Measurements from ENCODE around the gene STXBP3. TPM values are rescaled to one million over a fixed set of nuclear protein-coding genes. Genes with fewer than 3 reads are reported as not detected.

The STXBP3 gene
- total RNA-seq, 1 experiment from 2014 or later = 48.5 TPM

GRCh38 chr1:108850929-108851328 lies 104.5 kb downstream of the STXBP3 start:
- Histone ChIP-seq H3K4me3 (no peak overlapping the region), H3K27me3 (replicated peaks) (no peaks in the 10 kb centered on the region), H3K36me3 (no peaks in the 10 kb centered on the region), H3K27ac (no peak overlapping the region), H3K9me3 (replicated peaks) (no peaks in the 10 kb centered on the region), H3K4me1 (replicated peaks) (peaks cover 22% of the 10 kb centered on the region)
- no peak for DNase-seq (ENCODE audit: low read depth in 1 of 2, low spot score in 2 of 2)

GRCh38 chr1:108851567-108851966 lies 105.1 kb downstream of the STXBP3 start:
- Histone ChIP-seq H3K27ac (no peak overlapping the region), H3K4me1 (replicated peaks) (peaks cover 22% of the 10 kb centered on the region), H3K27me3 (replicated peaks) (no peaks in the 10 kb centered on the region), H3K9me3 (replicated peaks) (no peaks in the 10 kb centered on the region), H3K4me3 (no peak overlapping the region), H3K36me3 (no peaks in the 10 kb centered on the region)
- DNase-seq (ENCODE audit: low read depth in 1 of 2, low spot score in 2 of 2) = no peak

GRCh38 chr1:108852221-108852975 lies 105.9 kb downstream of the STXBP3 start:
- no peaks in the 10 kb centered on the region for H3K27me3 ChIP-seq (replicated peaks)
- no peaks in the 10 kb centered on the region for H3K36me3 ChIP-seq
- peak in 1 of 2 experiments; percentile 31 for DNase-seq (ENCODE audit: low read depth in 1 of 2, low spot score in 2 of 2)
- no peaks in the 10 kb centered on the region for H3K9me3 ChIP-seq (replicated peaks)
- H3K27ac ChIP-seq = no peak overlapping the region
- peaks cover 22% of the 10 kb centered on the region for H3K4me1 ChIP-seq (replicated peaks)
- no peak overlapping the region for H3K4me3 ChIP-seq

DNA sequence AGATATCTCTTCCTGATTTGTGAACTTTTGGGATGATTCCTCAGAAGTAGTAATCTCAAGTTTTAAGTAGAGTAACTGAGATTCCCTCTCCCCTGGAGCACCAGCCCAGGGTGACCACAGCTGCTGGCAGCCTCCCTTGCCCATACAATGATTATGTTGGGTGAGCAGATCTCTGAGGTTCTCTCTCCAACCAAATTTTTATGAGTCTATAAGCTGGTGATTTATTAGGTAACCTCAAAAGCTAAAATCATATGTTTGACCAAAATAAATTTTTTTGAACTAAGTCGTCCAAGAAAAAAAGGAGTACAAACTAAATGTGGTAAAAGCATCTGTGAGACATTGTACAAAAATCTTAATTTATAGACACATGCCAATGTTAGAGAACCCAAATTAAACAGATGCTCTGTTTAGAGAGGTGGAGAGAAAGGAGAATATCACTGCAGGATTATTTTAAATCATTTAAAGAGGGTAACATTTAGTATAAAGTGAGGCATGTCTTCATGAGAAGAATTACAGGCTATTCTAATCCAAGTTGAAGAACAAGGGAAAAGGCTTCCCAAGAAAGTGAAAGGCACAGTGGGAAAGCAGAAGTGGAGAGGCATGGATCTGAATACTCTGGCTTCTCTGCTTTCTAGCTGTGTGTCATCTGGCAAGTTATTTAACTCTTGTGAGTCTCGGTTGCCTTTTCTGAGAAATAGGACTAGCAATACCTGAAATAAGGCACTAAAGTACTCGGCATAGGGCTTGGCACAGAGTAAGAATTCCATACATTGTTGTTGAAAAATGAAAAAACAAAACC lies 107.9 kb downstream of the STXBP3 start:
- H3K4me3 ChIP-seq = no peak overlapping the region
- no peaks in the 10 kb centered on the region for H3K36me3 ChIP-seq
- no peaks in the 10 kb centered on the region for H3K27me3 ChIP-seq (replicated peaks)
- DNase-seq (ENCODE audit: low read depth in 1 of 2, low spot score in 2 of 2) = peak in 1 of 2 experiments; percentile 2
- no peak overlapping the region for H3K27ac ChIP-seq
- H3K9me3 ChIP-seq (replicated peaks) = no peaks in the 10 kb centered on the region
- H3K4me1 ChIP-seq (replicated peaks) = peaks cover 22% of the 10 kb centered on the region

DNA sequence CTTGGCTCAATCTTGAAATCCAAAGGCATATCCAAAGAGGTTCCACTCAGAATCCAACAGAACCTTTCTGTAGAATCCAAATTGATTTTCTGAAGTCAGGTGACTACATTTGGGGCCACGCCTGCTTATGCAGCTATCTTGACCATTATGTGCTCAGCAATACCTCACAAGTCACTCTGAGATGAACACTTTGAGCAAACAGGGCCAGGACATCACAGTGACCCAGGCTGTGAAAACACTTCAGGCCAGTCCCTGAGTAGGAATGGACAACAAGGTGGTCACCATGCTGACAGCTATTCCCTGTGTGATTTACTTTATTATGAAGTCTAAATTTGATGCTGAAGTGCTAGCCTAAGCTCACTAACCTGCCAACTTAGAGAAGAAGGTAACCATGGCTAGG lies 110.5 kb downstream of the STXBP3 start, which contains the start of gene AKNAD1:
TSS of gene AKNAD1 (minus strand) at position 101 of the 400 bp plus-strand sequence. CDS start 4,430 bp downstream, outside the sequence.
- DNase-seq (ENCODE audit: low read depth in 1 of 2, low spot score in 2 of 2) = no peak
- H3K27ac ChIP-seq = no peak within 1 kb of the TSS
- no peak within 1 kb of the TSS for H3K4me3 ChIP-seq
- H3K9me3 ChIP-seq (replicated peaks) = no peaks in the 10 kb centered on the region
- H3K27me3 ChIP-seq (replicated peaks) = no peaks in the 10 kb centered on the region
- peaks cover 22% of the 10 kb centered on the region for H3K4me1 ChIP-seq (replicated peaks)
- no peaks in the 10 kb centered on the region for H3K36me3 ChIP-seq

DNA sequence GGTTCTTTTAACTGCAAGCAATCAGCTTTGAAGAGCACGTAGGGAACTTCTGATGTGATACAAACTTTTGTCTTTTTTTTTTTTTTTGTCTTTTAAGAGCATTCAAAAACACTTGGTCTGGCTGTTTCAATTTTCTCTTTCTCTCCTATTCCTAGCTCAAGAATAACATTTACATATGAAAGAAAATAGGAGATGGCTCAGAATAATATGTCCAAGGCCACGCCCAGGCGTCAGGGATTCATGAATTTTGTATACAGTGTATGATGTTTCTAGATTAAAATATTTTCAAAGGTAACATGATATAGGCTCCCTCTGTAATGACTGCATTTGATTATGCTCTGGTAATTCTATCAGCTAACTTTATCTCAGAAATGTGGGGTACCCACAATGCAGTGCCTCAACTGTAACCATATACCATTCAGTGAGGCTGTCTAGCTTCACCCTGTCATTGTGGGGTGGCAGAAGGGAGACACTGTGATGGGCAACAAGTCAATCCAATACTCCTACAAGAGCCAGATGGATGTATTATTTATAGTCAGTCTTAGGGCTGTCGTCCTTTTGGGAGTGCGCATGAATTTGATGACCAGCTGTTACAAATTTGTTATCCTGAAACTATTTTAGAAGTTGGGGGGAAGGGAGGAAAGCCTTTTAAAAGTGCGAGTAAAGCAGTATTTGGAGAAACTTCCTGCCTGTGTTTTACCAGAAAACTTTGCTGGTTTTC lies 111.9 kb downstream of the STXBP3 start:
- no peaks in the 10 kb centered on the region for H3K9me3 ChIP-seq (replicated peaks)
- no peaks in the 10 kb centered on the region for H3K36me3 ChIP-seq
- peaks cover 12% of the 10 kb centered on the region for H3K4me1 ChIP-seq (replicated peaks)
- no peak for DNase-seq (ENCODE audit: low read depth in 1 of 2, low spot score in 2 of 2)
- no peak overlapping the region for H3K27ac ChIP-seq
- no peaks in the 10 kb centered on the region for H3K27me3 ChIP-seq (replicated peaks)
- H3K4me3 ChIP-seq = no peak overlapping the region

Other genes with a start within 250 kb of the STXBP3 start
- gene EEIG2, start 186.6 kb upstream of the STXBP3 start, total RNA-seq (2014; rRNA removed; shearing (Covaris generic)) = 25.8 and 32.3 TPM in 2 replicates
- 0.58 TPM in 1 of 2 replicates, not detected in the other for gene HENMT1, start 85.6 kb upstream of the STXBP3 start, total RNA-seq (2014; rRNA removed; shearing (Covaris generic))
- 9.1 and 22.1 TPM in 2 replicates for gene PRPF38B, start 54.4 kb upstream of the STXBP3 start, total RNA-seq (2014; rRNA removed; shearing (Covaris generic))
- not detected in 2 replicates for gene FNDC7, start 33.8 kb upstream of the STXBP3 start, total RNA-seq (2014; rRNA removed; shearing (Covaris generic))
- 0.21 TPM in 1 of 2 replicates, not detected in the other for gene AKNAD1, start 110.4 kb downstream of the STXBP3 start, total RNA-seq (2014; rRNA removed; shearing (Covaris generic))
- gene GPSM2, start 130.3 kb downstream of the STXBP3 start, total RNA-seq (2014; rRNA removed; shearing (Covaris generic)) = 51.8 and 71.9 TPM in 2 replicates
- 66.4 and 77.9 TPM in 2 replicates for gene CLCC1, start 216.8 kb downstream of the STXBP3 start, total RNA-seq (2014; rRNA removed; shearing (Covaris generic))

Data from SJSA1 (cell line).